K562 (cell line): ENCODE measurements around the gene SORT1. TPM values are rescaled to one million over a fixed set of nuclear protein-coding genes. Genes with fewer than 3 reads are reported as not detected.

Source experiments
- ARNT ChIP-seq, 2 experiments: fragments of 450-650 bp; IDR thresholded peaks; 2 replicates each; pipeline ENCODE4 v1.6.1; 2016; ENCODE audit warnings: mild to moderate bottlenecking in 1 of 2
- BRCA1 ChIP-seq, 2 experiments: fragments of 450-650 bp in 1 of 2; sonication (generic) in 1 of 2; formaldehyde crosslinking in 1 of 2; IDR thresholded peaks; 2 replicates each; pipeline versions ENCODE4 v1.5.0 to v1.6.1; 2017 to 2020; ENCODE audit warnings: mild to moderate bottlenecking in 1 of 2, missing genetic modification reagents in 1 of 2
- CAMTA2 ChIP-seq: fragments of 250-450 bp; sonication (Bioruptor Pico); conservative IDR thresholded peaks from 2 replicates; pipeline ENCODE4 v1.5.1; 2022
- CSDE1 ChIP-seq, 2 experiments: fragments of 450-650 bp; IDR thresholded peaks; 2 replicates each; pipeline ENCODE4 v1.6.1; 2016; ENCODE audit warnings: mild to moderate bottlenecking in 1 of 2
- ELF4 ChIP-seq: fragments of 450-650 bp; formaldehyde crosslinking; IDR thresholded peaks from 2 replicates; pipeline ENCODE4 v1.4.0; 2022; ENCODE audit warnings: missing genetic modification characterization
- ETV6 ChIP-seq, 3 experiments: fragments of 150-350 bp in 1 of 3; sonication (generic) in 1 of 3; formaldehyde crosslinking in 1 of 3; IDR thresholded peaks; 2 replicates each; pipeline versions ENCODE4 v1.6.1 to v1.8.0; 2014 to 2022; ENCODE audit warnings: borderline replicate concordance in 2 of 3, low read depth in 2 of 3, antibody characterized with exemption in 1 of 3, low read length in 1 of 3, mild to moderate bottlenecking in 1 of 3, missing genetic modification reagents in 1 of 3
- FOSL1 ChIP-seq: fragments of 200-800 bp; sonication (Bioruptor generic); conservative IDR thresholded peaks from 2 replicates; pipeline ENCODE4 v1.6.1; 2016; ENCODE audit warnings: missing genetic modification characterization, missing compliant biosample characterization
- GABPB1 ChIP-seq: sonication (generic); formaldehyde crosslinking; IDR thresholded peaks from 2 replicates; pipeline ENCODE4 v1.8.0; 2022; ENCODE audit warnings: mild to moderate bottlenecking, missing genetic modification reagents
- KLF10 ChIP-seq: fragments of 250-450 bp; sonication (Bioruptor Pico); IDR thresholded peaks from 2 replicates; pipeline ENCODE4 v1.6.1; 2021; ENCODE audit warnings: matching md5 sums
- NCOA2 ChIP-seq, 2 experiments: fragments of 450-650 bp; IDR thresholded peaks; 2 replicates each; pipeline ENCODE4 v1.6.1; 2018; ENCODE audit warnings: mild to moderate bottlenecking in 2 of 2, moderate library complexity in 1 of 2; ENCODE audit not compliant: partially characterized antibody in 2 of 2
- OTX1 ChIP-seq: fragments of 450-650 bp; formaldehyde crosslinking; IDR thresholded peaks from 2 replicates; pipeline ENCODE4 v1.4.0; 2022; ENCODE audit warnings: mild to moderate bottlenecking
- TBP ChIP-seq: optimal IDR thresholded peaks from 2 replicates; pipeline ENCODE3; 2011; ENCODE audit warnings: low read depth, low read length, improper control_type of control experiment
- TCF15 ChIP-seq: fragments of 250-450 bp; sonication (Bioruptor Pico); IDR thresholded peaks from 2 replicates; pipeline ENCODE4 v1.8.0; 2022; ENCODE audit warnings: moderate library complexity, mild to moderate bottlenecking, inconsistent platforms
- TEAD2 ChIP-seq: fragments of 450-650 bp; IDR thresholded peaks from 2 replicates; pipeline ENCODE4 v1.6.1; 2016; ENCODE audit warnings: missing genetic modification characterization, control low read depth, missing compliant biosample characterization
- UBTF ChIP-seq, 2 experiments: IDR thresholded peaks; 2 replicates each; pipeline ENCODE4 v1.6.1; 2012; ENCODE audit warnings: improper control_type of control experiment in 2 of 2, low read depth in 2 of 2, low read length in 2 of 2, borderline replicate concordance in 1 of 2
- WHSC1 ChIP-seq: IDR thresholded peaks from one replicate; pipeline ENCODE4 v1.6.1; 2012; ENCODE audit warnings: low read length, control low read depth, inconsistent platforms
- ZNF174 ChIP-seq: fragments of 250-450 bp; sonication (Bioruptor Pico); IDR thresholded peaks from 2 replicates; pipeline ENCODE4 v1.4.0; 2020; ENCODE audit warnings: mild to moderate bottlenecking
- ZNF584 ChIP-seq: fragments of 200-800 bp; sonication (Bioruptor generic); IDR thresholded peaks from 2 replicates; pipeline ENCODE4 v1.6.1; 2016; ENCODE audit warnings: low read depth, mild to moderate bottlenecking, missing genetic modification characterization, missing compliant biosample characterization
- ZNF639 ChIP-seq, 2 experiments: fragments of 200-800 bp in 1 of 2; sonication (Bioruptor generic) in 1 of 2; sonication (generic) in 1 of 2; formaldehyde crosslinking in 1 of 2; IDR thresholded peaks in 1 of 2; conservative IDR thresholded peaks in 1 of 2; 2 replicates each; pipeline versions ENCODE4 v1.5.0 to v1.6.1; 2016 to 2020; ENCODE audit warnings: missing compliant biosample characterization in 1 of 2, missing genetic modification characterization in 1 of 2, missing genetic modification reagents in 1 of 2
- polyA plus RNA-seq, 8 experiments: library from polyadenylated mRNA; depleted of rRNA in 4 of 8; stranded (reverse) in 5 of 8; unstranded in 3 of 8; fragments of >200 nt; fragmentation: Nextera tagmentation in 2 of 8; fragmentation: Illumina TruSeq in 1 of 8; extraction: Ambion mirVana in 2 of 8; extraction: Trizol in 1 of 8; gene quantifications; 2 replicates each; pipeline versions ENCODE4 v1.2.1 to v1.2.3, GENCODE V29; 2011 to 2014; ENCODE audit warnings: inconsistent platforms in 1 of 8, missing spikeins in 1 of 8
- total RNA-seq, 7 experiments: library from RNA; depleted of rRNA in 6 of 7; stranded (reverse); fragments of >200 nt in 6 of 7; fragmentation: Illumina TruSeq in 2 of 7; extraction: Trizol in 2 of 7; gene quantifications; 2 replicates each; pipeline versions ENCODE4 v1.2.1 to v1.2.3, GENCODE V29; 2011 to 2021; ENCODE audit warnings: low replicate concordance in 1 of 7
- TF ChIP-seq, protein P1 (sequence below): fragments of 450-650 bp; formaldehyde crosslinking; IDR thresholded peaks from 2 replicates; pipeline ENCODE4 v1.4.0; 2022; ENCODE audit warnings: missing genetic modification characterization

The SORT1 gene
- total and polyA plus RNA-seq, 9 of the 15 experiments (the other 6 are each of a cell fraction or from before 2014, with no cell fraction given): 27.4 to 112 (median 65.0) TPM

- TF ChIP-seq OTX1 (0 out of 2 replicates have a peak, but pooled peaks have one; percentile 37), ELF4 (CRISPR knock-in tag) (0 out of 2 replicates have a peak, but pooled peaks have one; percentile 20), TBP (peak; percentile 32), FOSL1 (0 out of 2 replicates have a peak, but pooled peaks have one; percentile 10), TEAD2 (tag) (no peak), WHSC1 (peak; percentile 85), ZNF584 (CRISPR knock-in tag) (0 out of 2 replicates have a peak, but pooled peaks have one; percentile 27), CAMTA2 (CRISPR knock-in tag) (no peak), CSDE1 (IDR thresholded peaks at IDR 0.05) (0 out of 4 replicates have a peak, but pooled peaks of 1 of the 2 experiments have one; percentile 29), ARNT (IDR thresholded peaks at IDR 0.05) (no peak), NCOA2 (IDR thresholded peaks at IDR 0.05; ENCODE audit: partially characterized antibody in 2 of 2) (peak in 1 of 2 experiments; percentile 17), TCF15 (CRISPR knock-in tag) (0 out of 2 replicates have a peak, but pooled peaks have one; percentile 42), KLF10 (CRISPR knock-in tag) (no peak), GABPB1 (CRISPR knock-in tag) (no peak), BRCA1 (IDR thresholded peaks at IDR 0.05) (no peak), BRCA1 (CRISPR knock-in tag; IDR thresholded peaks at IDR 0.05) (no peak), ETV6 (IDR thresholded peaks at IDR 0.05; ENCODE audit: borderline replicate concordance in 1 of 2, low read depth in 2 of 2, low read length in 1 of 2) (0 out of 4 replicates have a peak, but pooled peaks of 1 of the 2 experiments have one; percentile 10), ETV6 (CRISPR knock-in tag; IDR thresholded peaks at IDR 0.05; ENCODE audit: borderline replicate concordance) (no peak), UBTF (IDR thresholded peaks at IDR 0.05; ENCODE audit: borderline replicate concordance in 1 of 2, low read depth in 2 of 2, low read length in 2 of 2) (0 out of 4 replicates have a peak, but pooled peaks of 1 of the 2 experiments have one; percentile 11), ZNF639 (CRISPR knock-in tag; conservative IDR thresholded peaks at IDR 0.05 in 1 of 2, IDR thresholded peaks at IDR 0.05 in 1 of 2) (peak in 1 of 2 experiments; percentile 55; a peak in 1 of 4 replicates), ZNF174 (CRISPR knock-in tag) (0 out of 2 replicates have a peak, but pooled peaks have one; percentile 47)
- TF ChIP-seq, protein P1, sequence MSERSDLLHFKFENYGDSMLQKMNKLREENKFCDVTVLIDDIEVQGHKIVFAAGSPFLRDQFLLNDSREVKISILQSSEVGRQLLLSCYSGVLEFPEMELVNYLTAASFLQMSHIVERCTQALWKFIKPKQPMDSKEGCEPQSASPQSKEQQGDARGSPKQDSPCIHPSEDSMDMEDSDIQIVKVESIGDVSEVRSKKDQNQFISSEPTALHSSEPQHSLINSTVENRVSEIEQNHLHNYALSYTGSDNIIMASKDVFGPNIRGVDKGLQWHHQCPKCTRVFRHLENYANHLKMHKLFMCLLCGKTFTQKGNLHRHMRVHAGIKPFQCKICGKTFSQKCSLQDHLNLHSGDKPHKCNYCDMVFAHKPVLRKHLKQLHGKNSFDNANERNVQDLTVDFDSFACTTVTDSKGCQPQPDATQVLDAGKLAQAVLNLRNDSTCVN (CRISPR knock-in tag): 0 out of 2 replicates have a peak, but pooled peaks have one; percentile 15
These were observed 5.5 kb downstream of the SORT1 start (continued) for GRCh38 chr1:109392037-109392787.
